Duodenal mucosa (tissue), 2 donors: ENCODE data around the gene SEC24D.

ENCODE experiments used
- H3K27ac ChIP-seq: one replicate; pipeline ENCODE4 v1.7.0; 2013; ENCODE audit warnings: low read depth, low read length
- H3K27me3 ChIP-seq, 2 donors: one replicate each; pipeline ENCODE4 v1.7.0; 2013; ENCODE audit warnings: low read length in 2 of 2, control low read depth in 1 of 2; ENCODE audit not compliant: insufficient read depth in 2 of 2, control insufficient read depth in 1 of 2
- H3K36me3 ChIP-seq, 2 donors: one replicate each; pipeline ENCODE4 v1.7.0; 2013; ENCODE audit warnings: low read length in 2 of 2, control low read depth in 1 of 2; ENCODE audit not compliant: insufficient read depth in 2 of 2, control insufficient read depth in 1 of 2
- H3K4me1 ChIP-seq, 2 donors: one replicate each; pipeline ENCODE4 v1.7.0; 2013; ENCODE audit warnings: low read length in 2 of 2, control low read depth in 1 of 2; ENCODE audit not compliant: insufficient read depth in 2 of 2, control insufficient read depth in 1 of 2
- H3K4me3 ChIP-seq, 2 donors: one replicate each; pipeline ENCODE4 v1.7.0; 2013; ENCODE audit warnings: low read length in 2 of 2, low read depth in 1 of 2
- H3K9ac ChIP-seq, 2 donors: one replicate each; pipeline ENCODE4 v1.7.0; 2013; ENCODE audit warnings: low read length in 2 of 2, low read depth in 1 of 2
- H3K9me3 ChIP-seq, 2 donors: one replicate each; pipeline ENCODE4 v1.7.0; 2013; ENCODE audit warnings: low read length in 2 of 2, control low read depth in 1 of 2; ENCODE audit not compliant: control insufficient read depth in 1 of 2

Gene SEC24D

DNA sequence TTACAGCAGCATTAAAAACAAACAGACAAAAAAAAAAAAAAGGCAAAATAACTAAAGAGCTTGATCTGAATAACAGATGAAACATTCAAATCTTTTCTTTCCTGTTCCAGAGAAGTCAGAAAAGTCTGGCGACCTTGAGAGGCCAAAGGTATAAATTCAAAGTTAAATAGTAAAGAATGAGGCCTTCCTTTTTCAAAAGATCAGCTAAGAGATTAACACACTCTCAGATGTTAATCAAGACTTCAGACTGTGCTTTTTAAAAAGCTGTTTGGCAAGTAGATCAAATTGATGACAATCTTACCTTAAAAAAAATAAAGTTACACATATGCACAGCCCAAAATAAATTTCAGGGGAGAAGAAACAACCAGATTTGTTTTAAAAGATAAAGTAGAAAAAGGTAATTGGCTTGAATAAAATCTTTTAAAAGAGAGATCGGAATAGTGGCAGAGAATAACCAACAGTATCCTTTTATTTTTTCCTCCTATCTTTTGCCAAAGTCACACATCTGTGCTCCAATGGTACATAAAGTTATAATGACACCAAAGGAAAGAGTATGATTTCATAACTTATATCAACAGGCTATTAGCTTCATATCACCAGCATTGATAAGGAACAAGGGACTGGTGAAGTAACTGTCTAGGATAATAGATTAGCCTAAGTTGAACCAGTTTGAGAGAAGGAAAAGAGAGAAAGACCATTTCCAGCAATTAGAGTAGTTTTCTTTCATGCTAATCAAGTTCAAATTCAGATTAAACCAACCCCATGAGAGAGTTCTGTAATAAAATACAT lies 80.3 kb downstream of the SEC24D start:
- Histone ChIP-seq H3K36me3 (peaks cover 11 to 35% of the 10 kb centered on the region in 2 donors), H3K4me3 (no peak overlapping the region), H3K9ac (no peak overlapping the region), H3K9me3 (no peaks in the 10 kb centered on the region), H3K4me1 (peaks cover 10 to 26% of the 10 kb centered on the region in 2 donors), H3K27me3 (no peaks in the 10 kb centered on the region), H3K27ac (no peak overlapping the region)

GRCh38 chr4:118754890-118755289 lies 81.0 kb downstream of the SEC24D start:
- no peaks in the 10 kb centered on the region for H3K9me3 ChIP-seq
- peaks cover 6 to 25% of the 10 kb centered on the region in 2 donors for H3K4me1 ChIP-seq
- H3K27ac ChIP-seq: no peak overlapping the region
- H3K36me3 ChIP-seq: peaks cover 17 to 35% of the 10 kb centered on the region in 2 donors
- no peak overlapping the region for H3K9ac ChIP-seq
- no peaks in the 10 kb centered on the region for H3K27me3 ChIP-seq
- H3K4me3 ChIP-seq: no peak overlapping the region

- Histone ChIP-seq H3K9me3 (no peaks in the 10 kb centered on the region), H3K4me3 (no peak overlapping the region), H3K36me3 (peaks cover 18 to 39% of the 10 kb centered on the region in 2 donors), H3K27me3 (no peaks in the 10 kb centered on the region), H3K9ac (no peak overlapping the region), H3K4me1 (peaks cover 0 to 14% of the 10 kb centered on the region in 2 donors), H3K27ac (no peak overlapping the region)
Observed at GRCh38 chr4:118753685-118754084, 82.2 kb downstream of the SEC24D start.

DNA sequence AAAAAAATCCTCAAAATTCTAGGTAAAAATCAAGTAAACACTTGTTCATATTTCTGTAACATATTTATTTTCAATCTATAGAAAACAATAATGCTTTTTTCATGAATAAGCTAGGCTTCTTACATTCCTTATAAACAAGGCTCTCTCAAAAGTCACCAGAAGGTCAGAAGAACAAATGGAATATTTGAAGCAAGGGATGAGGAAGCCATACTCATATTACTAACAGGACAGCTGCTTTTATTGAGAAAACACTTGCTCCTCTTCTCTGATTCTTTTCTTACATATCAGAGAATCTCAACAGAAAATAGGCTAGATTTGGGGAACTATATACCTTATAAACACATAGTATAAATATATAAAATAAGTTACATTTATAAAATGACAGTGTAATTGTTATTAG lies 82.8 kb downstream of the SEC24D start:
- peaks cover 0 to 14% of the 10 kb centered on the region in 2 donors for H3K4me1 ChIP-seq
- H3K27ac ChIP-seq: no peak overlapping the region

GRCh38 chr4:118752551-118752950 lies 83.4 kb downstream of the SEC24D start:
- Histone ChIP-seq H3K4me1 (peaks cover 0 to 14% of the 10 kb centered on the region in 2 donors), H3K9me3 (no peaks in the 10 kb centered on the region), H3K4me3 (no peak overlapping the region), H3K9ac (no peak overlapping the region), H3K27me3 (no peaks in the 10 kb centered on the region), H3K27ac (no peak overlapping the region), H3K36me3 (peaks cover 21 to 40% of the 10 kb centered on the region in 2 donors)

More for the DNA sequence above, 82.8 kb downstream of the SEC24D start:
- Histone ChIP-seq H3K9me3 (no peaks in the 10 kb centered on the region), H3K9ac (no peak overlapping the region), H3K27me3 (no peaks in the 10 kb centered on the region), H3K4me3 (no peak overlapping the region), H3K36me3 (peaks cover 18 to 41% of the 10 kb centered on the region in 2 donors)

- Histone ChIP-seq H3K36me3 (peaks cover 21 to 34% of the 10 kb centered on the region in 2 donors), H3K4me3 (no peak overlapping the region), H3K4me1 (peaks cover 0 to 14% of the 10 kb centered on the region in 2 donors), H3K27me3 (no peaks in the 10 kb centered on the region), H3K27ac (no peak overlapping the region), H3K9me3 (no peaks in the 10 kb centered on the region), H3K9ac (no peak overlapping the region)
Observed at GRCh38 chr4:118751629-118752323, 84.2 kb downstream of the SEC24D start.

- Histone ChIP-seq H3K9me3 (no peaks in the 10 kb centered on the region), H3K27ac (no peak overlapping the region), H3K9ac (no peak overlapping the region), H3K4me1 (no peaks in the 10 kb centered on the region), H3K36me3 (peaks cover 21 to 53% of the 10 kb centered on the region in 2 donors), H3K4me3 (no peak overlapping the region), H3K27me3 (no peaks in the 10 kb centered on the region)
Observed at GRCh38 chr4:118749347-118749988, 86.5 kb downstream of the SEC24D start.

DNA sequence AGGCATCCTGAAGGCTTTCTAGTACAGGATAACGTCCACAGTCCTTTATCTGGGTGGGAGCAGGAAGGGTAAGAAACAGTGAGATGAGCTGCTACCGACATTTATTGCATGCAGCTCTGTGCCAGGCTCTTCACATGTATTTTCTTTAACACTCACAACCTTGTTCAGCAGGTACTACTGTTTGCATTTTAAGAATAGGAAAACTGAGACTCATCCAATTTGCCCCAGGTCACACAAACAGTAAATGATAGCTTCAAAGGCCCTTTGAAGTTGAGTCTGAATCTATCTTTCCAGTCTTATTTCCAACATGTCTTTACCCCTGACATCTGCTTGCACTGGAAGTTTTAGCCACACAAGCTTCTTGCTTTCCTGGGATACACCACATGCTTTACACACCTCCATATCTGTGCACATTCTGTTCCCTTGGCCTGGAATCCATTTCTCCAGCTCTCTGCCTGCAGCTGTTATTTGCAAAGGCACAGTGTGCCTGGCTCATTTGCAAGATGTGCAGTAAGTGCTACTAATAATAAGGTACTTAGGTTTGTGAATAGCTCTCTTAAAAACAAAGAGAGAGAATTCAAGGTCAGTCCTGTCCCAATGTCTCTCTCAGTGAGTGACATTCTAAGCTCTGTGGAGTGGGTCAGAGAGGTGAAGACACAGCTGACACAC lies 89.5 kb downstream of the SEC24D start:
- no peak overlapping the region for H3K9ac ChIP-seq
- peaks cover 23 to 56% of the 10 kb centered on the region in 2 donors for H3K36me3 ChIP-seq

DNA sequence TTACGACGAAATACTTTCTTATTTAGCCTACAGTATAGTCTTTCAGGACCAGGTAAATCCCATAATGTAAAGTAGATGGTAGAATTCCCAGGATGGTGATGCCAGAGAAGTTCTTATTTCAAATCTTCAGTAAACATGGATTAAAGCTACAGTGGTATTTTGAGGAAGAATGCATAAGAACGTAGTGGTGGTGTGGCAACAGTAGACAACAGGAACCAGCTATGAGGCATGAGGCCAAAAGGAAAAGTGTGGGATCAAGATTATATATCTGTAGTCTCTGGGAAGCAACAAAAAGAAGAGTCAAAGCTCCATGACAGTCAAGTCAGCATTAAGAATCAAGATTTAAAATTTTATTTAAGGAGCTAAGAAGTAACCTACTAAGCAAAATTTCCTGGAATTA lies 90.6 kb downstream of the SEC24D start:
- no peak overlapping the region for H3K27ac ChIP-seq
- no peak overlapping the region for H3K4me3 ChIP-seq
- H3K9ac ChIP-seq: no peak overlapping the region
- H3K36me3 ChIP-seq: peaks cover 23 to 60% of the 10 kb centered on the region in 2 donors
- H3K27me3 ChIP-seq: no peaks in the 10 kb centered on the region
- no peaks in the 10 kb centered on the region for H3K9me3 ChIP-seq
- no peaks in the 10 kb centered on the region for H3K4me1 ChIP-seq

More for the DNA sequence above, 89.5 kb downstream of the SEC24D start:
- Histone ChIP-seq H3K4me3 (no peak overlapping the region), H3K9me3 (no peaks in the 10 kb centered on the region), H3K27ac (no peak overlapping the region), H3K27me3 (no peaks in the 10 kb centered on the region), H3K4me1 (no peaks in the 10 kb centered on the region)
